ENCODE measurements around the gene KIAA0319L.
"Not testable (repeated sequence)": the region's sequence is repeated elsewhere in the genome, so short reads cannot be mapped to it uniquely, and the experiment has no call there.

Gene KIAA0319L

GRCh38 chr1:35477870-35478269 is 79.3 kb downstream of the KIAA0319L start:
- no peak for DNase-seq

- DNase-seq, result peak; percentile 50 to 80
Measured at GRCh38 chr1:35475856-35476674, 81.1 kb downstream of the KIAA0319L start.

- no peak for DNase-seq
Measured at GRCh38 chr1:35475356-35475755, 81.8 kb downstream of the KIAA0319L start.

GRCh38 chr1:35473216-35473615 is 84.0 kb downstream of the KIAA0319L start:
- not testable (repeated sequence) for DNase-seq

- no peak for DNase-seq
Measured at GRCh38 chr1:35470977-35471613, 86.1 kb downstream of the KIAA0319L start.

- DNase-seq, result no peak
Measured at GRCh38 chr1:35466120-35466519, 91.1 kb downstream of the KIAA0319L start.

- not testable (repeated sequence) for DNase-seq
Measured at GRCh38 chr1:35463749-35464148, 93.5 kb downstream of the KIAA0319L start.

GRCh38 chr1:35463232-35463631 is 94.0 kb downstream of the KIAA0319L start:
- DNase-seq, result no peak

- no peak for DNase-seq
Measured at GRCh38 chr1:35461966-35462651, 95.1 kb downstream of the KIAA0319L start.

- DNase-seq, result no peak
Measured at GRCh38 chr1:35460796-35461195, 96.4 kb downstream of the KIAA0319L start.

GRCh38 chr1:35454616-35455015 is 102.6 kb downstream of the KIAA0319L start:
- DNase-seq, result no peak

GRCh38 chr1:35454176-35454575 is 103.0 kb downstream of the KIAA0319L start:
- no peak for DNase-seq

- no peak for DNase-seq
Measured at GRCh38 chr1:35453031-35453430, 104.2 kb downstream of the KIAA0319L start.

- DNase-seq, result no peak
Measured at GRCh38 chr1:35452106-35452774, 105.0 kb downstream of the KIAA0319L start.

- DNase-seq, result peak; percentile 39 to 49
Measured at GRCh38 chr1:35451125-35451528, 106.1 kb downstream of the KIAA0319L start.

- no peak for DNase-seq
Measured at GRCh38 chr1:35449334-35450008, 107.7 kb downstream of the KIAA0319L start.

GRCh38 chr1:35448344-35448801 is 108.8 kb downstream of the KIAA0319L start:
- DNase-seq, result no peak

GRCh38 chr1:35447278-35447677 is 109.9 kb downstream of the KIAA0319L start:
- no peak for DNase-seq

- no peak for DNase-seq
Measured at GRCh38 chr1:35444519-35444774, 112.8 kb downstream of the KIAA0319L start.

GRCh38 chr1:35443768-35444518 is 113.3 kb downstream of the KIAA0319L start:
- DNase-seq, result no peak

GRCh38 chr1:35442734-35443133 is 114.5 kb downstream of the KIAA0319L start:
- DNase-seq, result no peak

All from NCI-H187 (cell line).